WI38 (cell line): ENCODE measurements around the gene IL21R.

Source experiments
- H3K4me3 ChIP-seq: 2 replicates; pipeline ENCODE4 v1.5.1; 2011; ENCODE audit warnings: low read depth, mild to moderate bottlenecking, control low read depth, low read length
- TF ChIP-seq, protein P1 (sequence below): IDR thresholded peaks from 2 replicates; pipeline ENCODE4 v1.5.1; 2012; ENCODE audit warnings: low read depth, mild to moderate bottlenecking, control low read depth, low read length

The IL21R gene

DNA sequence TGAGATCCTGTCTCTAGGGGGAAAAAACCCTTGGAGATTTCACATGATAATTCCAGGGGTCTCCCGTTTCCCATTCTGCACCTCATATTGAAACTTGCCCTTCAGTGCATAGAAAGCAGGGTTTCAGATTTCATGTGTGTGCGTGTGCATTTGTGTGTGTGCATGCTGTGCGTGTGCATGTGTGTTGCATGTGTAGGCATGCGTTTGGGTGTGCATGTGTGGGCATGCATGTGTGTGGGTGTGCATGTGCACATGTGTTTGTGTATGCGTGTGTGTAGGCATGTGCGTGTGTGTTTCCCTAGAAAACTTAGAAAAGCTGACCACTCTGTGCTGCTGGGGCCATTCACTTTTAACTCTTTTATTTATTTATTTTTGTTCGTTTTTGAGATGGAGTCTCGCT, 40.0 kb downstream of the IL21R start:
- H3K4me3 ChIP-seq = no peak overlapping the region
- TF ChIP-seq, protein P1, sequence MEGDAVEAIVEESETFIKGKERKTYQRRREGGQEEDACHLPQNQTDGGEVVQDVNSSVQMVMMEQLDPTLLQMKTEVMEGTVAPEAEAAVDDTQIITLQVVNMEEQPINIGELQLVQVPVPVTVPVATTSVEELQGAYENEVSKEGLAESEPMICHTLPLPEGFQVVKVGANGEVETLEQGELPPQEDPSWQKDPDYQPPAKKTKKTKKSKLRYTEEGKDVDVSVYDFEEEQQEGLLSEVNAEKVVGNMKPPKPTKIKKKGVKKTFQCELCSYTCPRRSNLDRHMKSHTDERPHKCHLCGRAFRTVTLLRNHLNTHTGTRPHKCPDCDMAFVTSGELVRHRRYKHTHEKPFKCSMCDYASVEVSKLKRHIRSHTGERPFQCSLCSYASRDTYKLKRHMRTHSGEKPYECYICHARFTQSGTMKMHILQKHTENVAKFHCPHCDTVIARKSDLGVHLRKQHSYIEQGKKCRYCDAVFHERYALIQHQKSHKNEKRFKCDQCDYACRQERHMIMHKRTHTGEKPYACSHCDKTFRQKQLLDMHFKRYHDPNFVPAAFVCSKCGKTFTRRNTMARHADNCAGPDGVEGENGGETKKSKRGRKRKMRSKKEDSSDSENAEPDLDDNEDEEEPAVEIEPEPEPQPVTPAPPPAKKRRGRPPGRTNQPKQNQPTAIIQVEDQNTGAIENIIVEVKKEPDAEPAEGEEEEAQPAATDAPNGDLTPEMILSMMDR = no peak

DNA sequence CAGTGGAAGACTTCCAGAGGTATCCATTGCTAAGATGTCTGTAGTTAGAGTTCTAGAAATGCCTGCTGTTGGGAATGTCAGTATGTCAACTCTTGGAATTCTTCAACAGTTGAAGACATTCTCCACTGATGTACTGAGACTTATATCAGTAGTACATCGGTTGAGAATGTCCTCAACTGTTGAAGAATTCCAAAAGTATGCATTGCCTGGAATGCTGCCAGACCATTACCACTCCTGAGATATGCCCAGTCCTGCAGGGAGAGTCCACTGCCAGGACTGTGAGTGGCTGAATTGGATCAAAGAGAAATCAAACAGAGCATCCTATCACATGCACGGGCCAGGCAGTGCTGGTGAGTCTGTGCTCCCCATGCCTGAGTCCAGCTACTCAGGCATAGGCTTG, 42.0 kb downstream of the IL21R start:
- TF ChIP-seq, protein P1 = no peak
- no peak overlapping the region for H3K4me3 ChIP-seq

DNA sequence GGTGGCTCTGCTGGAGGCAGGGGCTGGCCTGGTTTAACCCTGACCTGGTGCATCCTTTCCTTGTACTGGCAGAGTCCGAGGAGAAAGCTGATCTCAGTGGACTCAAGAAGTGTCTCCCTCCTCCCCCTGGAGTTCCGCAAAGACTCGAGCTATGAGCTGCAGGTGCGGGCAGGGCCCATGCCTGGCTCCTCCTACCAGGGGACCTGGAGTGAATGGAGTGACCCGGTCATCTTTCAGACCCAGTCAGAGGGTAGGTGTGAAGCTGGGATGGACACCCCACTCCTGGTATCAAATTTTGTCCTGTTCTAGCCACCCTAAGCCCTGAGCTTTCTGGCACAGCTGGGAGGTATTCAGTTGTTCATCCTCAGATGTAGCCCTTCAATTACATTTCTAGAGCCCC, 42.5 kb downstream of the IL21R start:
- no peak overlapping the region for H3K4me3 ChIP-seq
- TF ChIP-seq, protein P1 = no peak

DNA sequence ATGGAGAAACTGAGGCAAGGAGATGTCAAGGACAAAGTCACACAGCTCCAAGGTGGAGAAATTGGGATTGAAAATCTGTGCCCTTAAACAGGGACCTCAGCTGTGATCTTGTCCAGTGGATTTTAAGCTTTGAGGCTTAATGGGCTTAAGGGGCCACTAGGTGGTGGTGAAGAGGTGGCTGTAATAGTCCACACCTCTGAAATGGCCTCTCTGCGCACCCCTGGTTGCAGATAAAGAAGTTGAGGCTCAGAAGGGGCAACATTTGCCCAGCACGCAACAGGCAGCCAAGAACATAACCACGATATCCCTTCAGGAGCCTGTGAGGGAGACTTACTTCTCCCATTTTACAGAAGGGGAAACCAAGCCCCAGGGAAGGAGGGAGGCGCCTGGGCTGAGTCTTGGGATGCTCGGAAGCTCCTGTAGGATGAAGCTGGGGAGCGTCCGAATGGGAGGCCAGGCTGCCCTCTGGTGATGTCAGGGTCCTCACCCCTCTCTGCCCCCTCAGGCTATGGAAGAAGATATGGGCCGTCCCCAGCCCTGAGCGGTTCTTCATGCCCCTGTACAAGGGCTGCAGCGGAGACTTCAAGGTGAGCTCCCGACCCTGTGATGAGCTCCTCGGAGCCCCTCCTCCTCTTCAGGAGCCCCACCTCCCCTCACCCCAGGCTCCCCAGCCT, 43.7 kb downstream of the IL21R start:
- TF ChIP-seq, protein P1 = no peak
- H3K4me3 ChIP-seq = no peak overlapping the region

DNA sequence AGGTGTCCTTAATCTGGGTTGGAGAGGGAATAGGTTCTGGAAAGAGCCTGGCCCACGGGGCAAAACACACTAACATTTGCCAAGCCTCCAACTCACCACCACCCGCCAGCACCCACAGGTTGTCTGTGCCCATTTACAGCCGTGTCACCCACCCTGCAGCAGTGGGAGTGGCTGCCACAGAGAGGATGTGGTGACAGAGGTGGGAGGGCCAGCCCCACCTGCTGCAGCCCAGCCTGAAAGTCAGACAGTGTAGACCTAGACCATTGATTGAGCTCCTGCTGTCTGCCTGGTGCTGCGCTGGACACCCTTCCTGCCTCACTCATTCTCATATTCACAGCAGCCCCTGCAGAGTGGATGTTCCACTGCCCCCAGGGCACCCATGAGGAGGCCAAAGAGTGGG, 44.7 kb downstream of the IL21R start:
- TF ChIP-seq, protein P1 = no peak
- H3K4me3 ChIP-seq = no peak overlapping the region

DNA sequence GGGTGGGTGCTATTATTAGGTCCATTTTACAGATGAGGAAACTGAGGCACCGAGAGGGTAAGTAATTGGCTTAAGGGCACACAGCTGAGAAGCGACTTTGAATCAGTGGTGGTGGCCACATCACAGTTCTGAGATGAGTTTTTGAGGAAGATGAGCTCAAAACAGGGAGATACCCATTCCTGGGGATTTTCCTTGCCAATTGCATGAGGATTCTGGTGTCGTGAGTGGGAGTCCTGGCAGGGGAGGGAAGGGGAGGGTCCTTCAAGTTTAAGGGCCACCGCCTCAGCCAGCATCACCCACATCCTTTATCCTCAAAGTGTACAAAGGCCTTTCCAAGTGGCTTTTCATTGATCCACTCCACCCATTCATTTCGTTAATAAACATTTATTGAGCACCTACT, 45.3 kb downstream of the IL21R start:
- H3K4me3 ChIP-seq = no peak overlapping the region
- TF ChIP-seq, protein P1 = no peak

DNA sequence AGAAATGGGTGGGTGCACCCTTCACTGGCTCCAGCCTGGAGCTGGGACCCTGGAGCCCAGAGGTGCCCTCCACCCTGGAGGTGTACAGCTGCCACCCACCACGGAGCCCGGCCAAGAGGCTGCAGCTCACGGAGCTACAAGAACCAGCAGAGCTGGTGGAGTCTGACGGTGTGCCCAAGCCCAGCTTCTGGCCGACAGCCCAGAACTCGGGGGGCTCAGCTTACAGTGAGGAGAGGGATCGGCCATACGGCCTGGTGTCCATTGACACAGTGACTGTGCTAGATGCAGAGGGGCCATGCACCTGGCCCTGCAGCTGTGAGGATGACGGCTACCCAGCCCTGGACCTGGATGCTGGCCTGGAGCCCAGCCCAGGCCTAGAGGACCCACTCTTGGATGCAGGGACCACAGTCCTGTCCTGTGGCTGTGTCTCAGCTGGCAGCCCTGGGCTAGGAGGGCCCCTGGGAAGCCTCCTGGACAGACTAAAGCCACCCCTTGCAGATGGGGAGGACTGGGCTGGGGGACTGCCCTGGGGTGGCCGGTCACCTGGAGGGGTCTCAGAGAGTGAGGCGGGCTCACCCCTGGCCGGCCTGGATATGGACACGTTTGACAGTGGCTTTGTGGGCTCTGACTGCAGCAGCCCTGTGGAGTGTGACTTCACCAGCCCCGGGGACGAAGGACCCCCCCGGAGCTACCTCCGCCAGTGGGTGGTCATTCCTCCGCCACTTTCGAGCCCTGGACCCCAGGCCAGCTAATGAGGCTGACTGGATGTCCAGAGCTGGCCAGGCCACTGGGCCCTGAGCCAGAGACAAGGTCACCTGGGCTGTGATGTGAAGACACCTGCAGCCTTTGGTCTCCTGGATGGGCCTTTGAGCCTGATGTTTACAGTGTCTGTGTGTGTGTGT, 46.8 kb downstream of the IL21R start:
- H3K4me3 ChIP-seq = no peak overlapping the region
- TF ChIP-seq, protein P1 = no peak
